Hematopoietic multipotent progenitor cell treated with erythropoietin and hydrocortisone succinate and interleukin-3 and kit ligand, for 15 days (in vitro differentiated cells): ENCODE measurements around the gene BEND2.
"Not testable (repeated sequence)": the region's sequence is repeated elsewhere in the genome, so short reads cannot be mapped to it uniquely, and the experiment has no call there.

Experiments used
- DNase-seq: peaks from one replicate; pipeline ENCODE4 v3.0.0-alpha.2; 2015; ENCODE audit warnings: low spot score

The BEND2 gene

DNA sequence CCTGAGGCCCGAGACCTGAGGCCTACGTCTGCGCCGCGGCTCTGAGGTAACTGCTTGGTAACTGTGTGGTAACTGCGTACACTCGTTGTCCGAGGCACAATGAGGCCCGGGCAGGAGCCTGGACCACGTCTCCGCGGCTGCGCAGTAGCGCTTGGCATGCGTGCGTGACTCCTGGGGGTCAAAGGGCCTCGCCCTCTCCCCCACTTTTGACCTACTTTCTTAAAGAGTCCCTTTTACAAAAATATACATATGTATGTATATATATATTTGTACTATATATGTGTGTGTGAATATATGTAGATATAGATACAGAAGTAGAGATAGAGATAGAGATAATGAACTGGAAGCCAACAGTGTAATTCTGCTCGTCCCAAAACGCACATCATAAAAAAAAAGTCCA lies at the start of gene BEND2:
BEND2 (minus strand) TSS at position 101 of the 400 bp plus-strand sequence. CDS start 136 bp downstream, outside the sequence.
- no peak for DNase-seq

GRCh38 chrX:18255059-18255458 lies 34.4 kb upstream of the BEND2 start:
- DNase-seq = no peak

- DNase-seq = no peak
These were observed 32.1 kb upstream of the BEND2 start for GRCh38 chrX:18252644-18253359.

DNA sequence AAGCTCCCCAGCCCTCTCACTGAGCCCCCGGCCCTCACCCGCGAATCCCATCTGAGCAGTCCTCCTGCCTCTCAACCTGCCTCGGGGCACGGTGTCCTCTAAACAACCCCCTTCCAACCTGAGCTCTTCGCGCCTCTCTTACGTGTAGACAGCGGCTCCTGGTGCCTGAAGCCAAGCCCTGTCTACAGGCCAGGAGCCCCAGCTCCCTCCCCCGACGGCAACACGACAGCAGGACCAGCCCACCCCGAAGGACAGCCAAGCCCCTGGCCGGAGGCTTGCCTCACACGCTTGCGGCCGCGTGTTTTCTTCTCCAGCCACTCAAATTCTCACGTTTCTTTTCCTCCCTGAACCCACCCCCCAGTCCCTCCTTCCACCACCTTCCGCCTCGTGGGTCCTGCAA lies 9.0 kb upstream of the BEND2 start:
- not testable (repeated sequence) for DNase-seq

GRCh38 chrX:18228069-18228468 lies 7.4 kb upstream of the BEND2 start:
- no peak for DNase-seq

DNA sequence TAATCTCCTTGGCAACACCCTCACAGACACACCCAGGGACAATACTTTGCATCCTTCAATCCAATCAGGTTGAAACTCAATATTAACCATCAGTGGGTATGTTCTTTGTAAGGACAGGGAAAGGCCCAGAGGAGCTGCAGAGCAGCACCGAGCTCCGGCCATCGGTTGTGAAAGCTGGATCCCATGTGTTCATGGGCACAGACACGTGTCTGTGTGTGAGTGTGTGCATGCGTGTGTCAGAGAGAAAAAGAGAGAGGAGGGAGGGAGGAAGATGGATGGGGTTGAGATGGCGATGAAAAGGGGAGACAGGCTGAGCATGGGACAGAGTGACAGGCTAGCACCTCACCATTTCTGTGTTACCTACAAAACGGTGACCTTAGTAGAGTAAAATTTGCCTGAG lies 6.8 kb upstream of the BEND2 start:
- no peak for DNase-seq

GRCh38 chrX:18210470-18210869 lies 10.2 kb downstream of the BEND2 start:
- DNase-seq = peak; percentile 2

GRCh38 chrX:18206657-18207056 lies 14.0 kb downstream of the BEND2 start:
- no peak for DNase-seq

DNA sequence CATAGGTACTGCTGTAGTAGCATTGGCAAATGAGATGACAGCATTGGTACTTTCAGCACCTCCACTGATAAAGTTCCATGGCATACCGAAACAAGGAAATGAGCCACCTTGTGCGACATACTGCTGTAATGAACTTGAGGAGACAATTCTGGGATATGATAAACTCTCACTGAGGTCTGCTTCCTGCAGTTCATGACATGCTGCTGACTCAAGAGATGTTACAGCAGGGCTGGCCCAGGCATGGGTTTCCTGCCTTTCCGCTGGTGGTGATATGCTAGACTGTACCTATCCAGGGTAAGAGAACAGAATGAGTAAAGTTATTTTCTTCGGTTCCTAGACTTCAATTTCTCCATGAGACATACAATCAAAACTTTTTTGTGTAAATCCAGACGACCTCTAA lies 17.1 kb downstream of the BEND2 start:
- no peak for DNase-seq

DNA sequence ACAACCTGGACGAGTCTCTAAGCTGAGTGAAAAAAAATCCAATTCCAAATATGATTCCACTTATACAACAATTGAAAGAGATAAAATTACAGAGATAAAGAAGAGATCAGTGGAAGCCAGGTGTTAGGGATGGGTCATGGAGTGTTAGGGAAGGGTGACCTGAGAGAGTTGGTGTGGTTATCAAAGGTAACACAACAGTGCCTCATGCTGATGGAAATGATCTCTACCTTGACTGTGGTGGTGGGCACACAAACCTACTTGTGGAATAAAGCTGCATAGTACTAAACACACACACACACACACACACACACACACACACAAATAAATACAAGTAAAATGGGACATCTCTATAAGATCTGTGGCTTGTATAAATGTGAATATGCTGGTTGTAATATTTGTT lies 26.0 kb downstream of the BEND2 start:
- no peak for DNase-seq

DNA sequence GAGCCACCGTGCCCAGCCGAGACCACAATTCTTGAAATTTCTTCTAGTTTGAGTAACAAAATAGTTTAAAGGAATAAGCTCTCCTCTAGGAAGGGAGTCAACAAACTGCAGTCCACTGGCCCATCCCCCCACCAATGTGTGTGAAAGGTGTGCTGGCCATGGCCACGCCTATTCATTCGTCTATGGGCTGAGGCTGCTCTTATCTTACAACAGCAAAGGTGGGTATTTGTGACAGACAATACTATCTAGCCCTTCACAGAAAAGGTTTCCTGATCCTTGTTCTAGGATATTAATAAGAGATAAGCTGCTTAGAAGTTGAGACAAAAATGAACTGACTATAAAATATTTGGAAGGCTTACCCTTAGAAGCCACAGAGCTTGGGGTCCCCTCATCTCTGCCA lies 41.2 kb downstream of the BEND2 start:
- DNase-seq = no peak

GRCh38 chrX:18174971-18175370 lies 45.7 kb downstream of the BEND2 start:
- no peak for DNase-seq

GRCh38 chrX:18174209-18174608 lies 46.5 kb downstream of the BEND2 start:
- no peak for DNase-seq

DNA sequence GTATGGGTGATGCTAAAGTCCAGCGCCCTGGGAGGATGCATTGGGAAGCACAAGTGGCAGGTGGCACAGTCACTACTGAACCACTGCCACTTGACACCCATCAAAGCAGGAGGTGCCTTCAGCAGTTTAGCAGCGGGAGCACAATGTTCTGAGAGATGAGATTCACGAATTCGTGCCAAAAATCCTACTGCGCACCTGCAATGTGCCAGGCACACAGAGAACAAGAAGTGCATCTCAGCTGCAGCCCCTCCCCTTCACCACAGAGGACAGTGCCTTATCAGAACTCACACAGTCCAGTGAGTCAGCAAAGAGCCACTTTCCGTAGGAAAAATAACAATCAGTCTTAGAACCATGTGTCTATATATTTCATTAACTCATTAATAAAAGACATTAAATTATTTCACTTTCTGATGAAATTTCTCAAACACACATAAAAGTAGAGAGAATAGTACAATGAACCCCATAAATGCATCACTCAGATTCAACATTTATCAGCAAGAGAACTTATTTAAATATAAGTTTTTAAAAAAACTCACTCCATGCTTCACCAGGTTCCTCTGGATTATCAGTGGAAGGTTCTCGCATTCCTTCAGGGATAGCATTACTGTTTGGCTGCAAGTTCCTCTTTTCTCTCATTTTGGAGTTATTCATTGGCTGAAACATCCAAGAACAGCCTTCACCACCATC lies 47.0 kb downstream of the BEND2 start:
- DNase-seq = peak; percentile 46

DNA sequence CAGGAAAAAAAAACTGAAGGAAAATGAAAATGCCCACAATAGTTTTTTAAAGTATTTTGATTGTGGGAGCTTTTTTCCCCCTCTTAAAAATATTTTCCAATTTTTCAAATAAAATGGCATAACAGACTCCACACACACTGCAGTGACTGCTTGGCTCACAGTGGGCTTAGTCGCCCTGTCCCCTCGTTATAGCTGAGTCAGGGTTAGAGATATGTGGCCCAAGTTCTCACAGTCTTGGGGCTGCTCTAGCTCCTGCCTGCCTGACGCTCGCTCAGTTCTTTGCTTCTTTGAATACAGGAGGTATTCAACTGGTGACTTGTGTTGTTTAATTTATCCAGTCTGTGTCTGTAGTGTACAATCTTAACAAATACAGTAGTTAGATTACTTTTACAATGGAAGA lies 47.7 kb downstream of the BEND2 start:
- no peak for DNase-seq

- no peak for DNase-seq
These were observed 49.8 kb downstream of the BEND2 start for GRCh38 chrX:18170910-18171309.

DNA sequence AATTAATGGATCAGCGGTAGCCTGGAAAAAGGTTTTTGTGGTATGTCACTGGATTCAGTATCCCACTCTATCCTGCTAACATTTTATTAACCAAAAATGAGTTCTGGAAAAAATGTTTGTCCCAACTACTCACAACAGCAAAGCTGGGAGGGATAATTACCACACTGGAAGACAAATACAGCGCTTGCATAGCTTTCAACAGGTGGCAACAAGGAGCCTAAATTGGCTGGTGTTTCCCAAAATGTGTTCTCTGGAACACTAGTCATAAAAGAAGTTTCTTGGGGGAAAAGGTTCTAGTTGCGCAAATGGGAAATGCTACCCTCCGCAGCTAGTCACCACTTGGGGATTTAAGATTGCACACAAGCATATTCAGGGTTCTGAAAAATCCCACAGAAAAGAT lies 54.6 kb downstream of the BEND2 start:
- no peak for DNase-seq

DNA sequence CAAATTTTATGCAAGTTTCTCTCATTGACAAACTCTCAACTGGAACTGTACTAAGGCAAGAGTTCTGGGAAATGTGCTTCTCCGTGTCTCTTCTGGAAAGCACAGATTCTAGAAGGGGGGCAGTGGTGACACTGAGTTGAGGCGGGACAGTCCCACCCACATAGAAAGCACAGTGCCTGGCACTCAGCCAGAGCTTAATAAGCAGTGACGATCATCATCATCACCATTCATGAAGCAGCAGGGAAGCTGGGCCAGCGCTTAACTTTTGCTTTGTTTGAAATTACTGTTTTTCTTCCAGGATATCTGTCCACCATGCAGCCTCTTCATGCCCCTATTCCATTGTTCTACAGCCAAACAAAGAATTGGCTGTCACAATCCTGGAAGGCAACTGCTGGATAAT lies 60.3 kb downstream of the BEND2 start:
- no peak for DNase-seq

GRCh38 chrX:18158963-18159362 lies 61.7 kb downstream of the BEND2 start:
- DNase-seq = no peak

DNA sequence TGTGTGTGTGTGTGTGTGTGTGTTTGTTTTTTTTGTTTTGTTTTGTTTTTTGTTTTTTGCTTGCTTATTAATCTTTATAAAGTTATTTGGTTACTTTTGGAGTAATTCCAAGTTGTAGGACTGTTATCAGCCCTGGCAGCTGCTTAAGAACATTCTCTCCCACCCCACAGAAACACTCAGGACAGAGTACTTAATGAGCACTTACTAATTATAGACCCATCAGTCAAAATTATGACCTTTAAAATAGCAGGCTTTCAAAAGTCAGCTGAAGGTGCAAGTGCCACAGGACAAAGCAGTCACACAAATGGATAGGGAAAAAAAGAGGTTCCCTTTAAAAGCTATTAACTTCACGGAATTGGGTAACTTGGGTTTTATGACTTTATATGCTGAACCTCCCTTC lies 69.0 kb downstream of the BEND2 start:
- peak; percentile 22 for DNase-seq

- no peak for DNase-seq
These were observed 69.5 kb downstream of the BEND2 start for GRCh38 chrX:18151157-18151556.

DNA sequence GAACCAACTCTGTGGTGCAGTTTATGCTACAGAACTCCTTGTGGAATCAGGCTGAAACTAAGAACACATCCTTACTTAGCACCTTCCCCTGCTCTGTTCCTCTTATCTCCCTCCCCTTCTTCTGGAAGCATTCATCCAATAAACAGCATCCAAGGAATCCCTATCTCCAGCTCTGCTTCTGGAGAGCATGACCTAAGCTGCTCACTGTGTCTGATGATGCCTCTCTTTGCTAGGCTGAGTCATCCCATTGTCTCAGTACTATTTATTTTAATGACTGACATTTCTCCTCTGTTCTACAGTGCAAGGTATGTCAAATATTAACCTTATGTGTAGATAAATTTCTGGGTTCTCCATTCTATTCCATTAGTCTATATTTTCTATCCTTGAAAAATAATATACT lies 71.2 kb downstream of the BEND2 start:
- DNase-seq = no peak

- peak; percentile 2 for DNase-seq
These were observed 73.7 kb downstream of the BEND2 start for GRCh38 chrX:18146954-18147353.

DNA sequence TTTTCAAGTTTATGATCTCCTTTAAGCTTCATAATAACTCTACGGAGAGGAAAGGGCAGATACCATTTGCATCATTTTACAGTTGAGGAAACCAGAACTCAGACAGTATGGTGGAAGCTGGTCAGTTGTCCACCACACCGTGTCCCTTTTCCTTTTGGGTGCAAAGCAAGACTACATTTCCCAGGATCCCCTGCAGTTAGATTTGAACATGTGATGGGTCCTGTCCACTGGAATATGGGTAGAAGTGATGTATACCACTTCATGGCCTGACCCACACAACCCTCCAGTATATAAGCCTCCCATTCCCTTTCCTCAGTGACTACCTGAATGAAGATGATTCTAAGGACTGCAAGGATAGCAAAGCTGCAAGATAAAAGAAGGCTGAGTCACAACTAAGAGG lies 74.7 kb downstream of the BEND2 start:
- DNase-seq = no peak
